Measurements from ENCODE around the gene BIRC2.
A peak's percentile ranks its signal among the peaks of the same experiment; 100 is the strongest.
"Not testable (repeated sequence)": the region's sequence is repeated elsewhere in the genome, so short reads cannot be mapped to it uniquely, and the experiment has no call there.

Gene BIRC2

GRCh38 chr11:102367364-102367763 lies 20.4 kb downstream of the BIRC2 start:
- Histone ChIP-seq H3K9me3 (ENCODE audit: control insufficient read depth, insufficient read depth, low read depth, low read length) (no peaks in the 10 kb centered on the region), H3K4me3 (ENCODE audit: low read depth, low read length) (no peak overlapping the region), H3K27ac (ENCODE audit: extremely low read depth, low read depth, low read length) (no peak overlapping the region), H3K36me3 (ENCODE audit: control insufficient read depth in 2 of 2, insufficient read depth in 1 of 2, low read length in 2 of 2) (peaks cover 4 to 62% of the 10 kb centered on the region in 2 experiments), H3K4me1 (ENCODE audit: control insufficient read depth, insufficient read depth, low read length) (no peaks in the 10 kb centered on the region)
- TF ChIP-seq ZNF391 (tag by site-specific recombination; IDR thresholded peaks at IDR 0.05; ENCODE audit: borderline replicate concordance, low read depth), result no peak
- TF ChIP-seq ZNF654 (tag by site-specific recombination; IDR thresholded peaks at IDR 0.05; ENCODE audit: low read depth), result peak; percentile 13; the same call in 1 of the 2 replicates
- no peak for TF ChIP-seq ZNF837 (tag by site-specific recombination; IDR thresholded peaks at IDR 0.05)
- ChIA-PET POLR2A (interaction anchor here (0.8 kb wide), 1 partner anchor 20 kb away, joined by 4 read pairs; the partner anchor contains the start of gene BIRC2), CTCF (interaction anchor here (0.6 to 2.4 kb wide), 9 partner anchors 9 to 1365 kb away, joined by 3 to 9 read pairs (median 3); no protein-coding TSS in a partner anchor)

GRCh38 chr11:102368472-102368871 lies 21.5 kb downstream of the BIRC2 start:
- ChIA-PET CTCF (interaction anchor here (0.6 to 0.8 kb wide), 2 partner anchors 298 to 872 kb away, joined by 3 read pairs; no protein-coding TSS in a partner anchor), POLR2A (no interaction called here)
- TF ChIP-seq ZNF530 (tag by site-specific recombination; IDR thresholded peaks at IDR 0.05; ENCODE audit: low read depth) (no peak), ZEB2 (tag by site-specific recombination; IDR thresholded peaks at IDR 0.05) (no peak), ZNF449 (tag by site-specific recombination; IDR thresholded peaks at IDR 0.05) (no peak), ZNF777 (tag by site-specific recombination; IDR thresholded peaks at IDR 0.05; ENCODE audit: borderline replicate concordance) (no peak), ZNF610 (tag by site-specific recombination; IDR thresholded peaks at IDR 0.05; ENCODE audit: borderline replicate concordance) (no peak), GLIS2 (tag by site-specific recombination; IDR thresholded peaks at IDR 0.05) (no peak), ZBTB20 (tag by site-specific recombination; IDR thresholded peaks at IDR 0.05) (no peak), ZNF639 (tag by site-specific recombination; IDR thresholded peaks at IDR 0.05) (no peak), HOXC10 (CRISPR knock-in tag; IDR thresholded peaks at IDR 0.05) (no peak), HOXD13 (CRISPR knock-in tag; IDR thresholded peaks at IDR 0.05; ENCODE audit: borderline replicate concordance) (no peak), MYNN (tag by site-specific recombination; IDR thresholded peaks at IDR 0.05; ENCODE audit: borderline replicate concordance) (no peak), HIC1 (tag by site-specific recombination; IDR thresholded peaks at IDR 0.05) (no peak), ZNF354C (tag by site-specific recombination; IDR thresholded peaks at IDR 0.05; ENCODE audit: borderline replicate concordance, low read depth) (no peak), ZNF624 (tag by site-specific recombination; IDR thresholded peaks at IDR 0.05) (no peak), ZNF645 (tag by site-specific recombination; IDR thresholded peaks at IDR 0.05) (no peak), ZBTB26 (tag by site-specific recombination; optimal IDR thresholded peaks at IDR 0.05) (no peak), YY2 (tag by site-specific recombination; IDR thresholded peaks at IDR 0.05) (no peak), SCRT1 (tag by site-specific recombination; IDR thresholded peaks at IDR 0.05; ENCODE audit: borderline replicate concordance) (no peak)
- Histone ChIP-seq H3K36me3 (ENCODE audit: control insufficient read depth in 2 of 2, insufficient read depth in 1 of 2, low read length in 2 of 2) (peaks cover 4 to 51% of the 10 kb centered on the region in 2 experiments), H3K27ac (ENCODE audit: extremely low read depth, low read depth, low read length) (no peak overlapping the region), H3K4me1 (ENCODE audit: control insufficient read depth, insufficient read depth, low read length) (no peaks in the 10 kb centered on the region), H3K4me3 (ENCODE audit: low read depth, low read length) (no peak overlapping the region), H3K9me3 (ENCODE audit: control insufficient read depth, insufficient read depth, low read depth, low read length) (no peaks in the 10 kb centered on the region)

- CTCF ChIA-PET, result interaction anchor here (0.7 to 1.0 kb wide), 2 partner anchors 9 to 32 kb away, joined by 3 to 6 read pairs; no protein-coding TSS in a partner anchor
- H3K4me3 ChIP-seq (ENCODE audit: low read depth, low read length); POLR2A ChIA-PET; H3K27ac ChIP-seq (ENCODE audit: extremely low read depth, low read depth, low read length); H3K9me3 ChIP-seq (ENCODE audit: control insufficient read depth, insufficient read depth, low read depth, low read length); H3K4me1 ChIP-seq (ENCODE audit: control insufficient read depth, insufficient read depth, low read length): not testable (repeated sequence)
- peaks cover 0 to 36% of the 10 kb centered on the region in 2 experiments; a peak in 1 of 3 replicates for H3K36me3 ChIP-seq (ENCODE audit: control insufficient read depth in 2 of 2, insufficient read depth in 1 of 2, low read length in 2 of 2)
These were observed 27.8 kb downstream of the BIRC2 start for GRCh38 chr11:102374633-102375424.
